MM.1S (cell line): ENCODE measurements around the gene ZNF384.

Source experiments
- EZH2 ChIP-seq: fragments of 300-600 bp; sonication (generic); optimal IDR thresholded peaks from 2 replicates; pipeline ENCODE3; 2017; ENCODE audit warnings: low read depth, mild to moderate bottlenecking, antibody characterized with exemption, low read length, mixed read lengths
- TF ChIP-seq, protein P1 (sequence below): fragments of 300-600 bp; sonication (generic); IDR thresholded peaks from 2 replicates; pipeline ENCODE4 v1.5.1; 2016; ENCODE audit warnings: antibody characterized with exemption, low read length, mixed read lengths

DNA sequence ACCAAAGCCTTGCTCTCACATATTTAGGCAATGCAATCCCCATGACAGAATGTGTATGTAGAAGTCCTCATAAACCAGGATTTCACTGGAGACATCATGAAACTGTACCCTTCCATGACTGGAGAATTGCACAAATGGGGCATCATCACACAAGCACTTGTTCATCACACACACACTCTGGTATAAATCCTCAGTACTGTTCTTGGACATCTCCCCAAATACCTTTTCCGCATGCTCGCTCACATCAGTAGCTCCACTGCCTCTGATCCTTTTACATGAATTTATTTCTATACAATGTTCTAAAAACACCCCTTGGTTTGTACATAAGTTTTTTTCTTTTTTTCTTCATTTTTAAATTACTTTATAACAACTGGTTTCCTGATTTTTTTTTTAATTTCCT, 23.0 kb downstream of the ZNF384 start:
- TF ChIP-seq, protein P1, sequence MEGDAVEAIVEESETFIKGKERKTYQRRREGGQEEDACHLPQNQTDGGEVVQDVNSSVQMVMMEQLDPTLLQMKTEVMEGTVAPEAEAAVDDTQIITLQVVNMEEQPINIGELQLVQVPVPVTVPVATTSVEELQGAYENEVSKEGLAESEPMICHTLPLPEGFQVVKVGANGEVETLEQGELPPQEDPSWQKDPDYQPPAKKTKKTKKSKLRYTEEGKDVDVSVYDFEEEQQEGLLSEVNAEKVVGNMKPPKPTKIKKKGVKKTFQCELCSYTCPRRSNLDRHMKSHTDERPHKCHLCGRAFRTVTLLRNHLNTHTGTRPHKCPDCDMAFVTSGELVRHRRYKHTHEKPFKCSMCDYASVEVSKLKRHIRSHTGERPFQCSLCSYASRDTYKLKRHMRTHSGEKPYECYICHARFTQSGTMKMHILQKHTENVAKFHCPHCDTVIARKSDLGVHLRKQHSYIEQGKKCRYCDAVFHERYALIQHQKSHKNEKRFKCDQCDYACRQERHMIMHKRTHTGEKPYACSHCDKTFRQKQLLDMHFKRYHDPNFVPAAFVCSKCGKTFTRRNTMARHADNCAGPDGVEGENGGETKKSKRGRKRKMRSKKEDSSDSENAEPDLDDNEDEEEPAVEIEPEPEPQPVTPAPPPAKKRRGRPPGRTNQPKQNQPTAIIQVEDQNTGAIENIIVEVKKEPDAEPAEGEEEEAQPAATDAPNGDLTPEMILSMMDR, result no peak
- no peak for TF ChIP-seq EZH2
